ENCODE results near the gene ONECUT3.

The ONECUT3 gene

DNA sequence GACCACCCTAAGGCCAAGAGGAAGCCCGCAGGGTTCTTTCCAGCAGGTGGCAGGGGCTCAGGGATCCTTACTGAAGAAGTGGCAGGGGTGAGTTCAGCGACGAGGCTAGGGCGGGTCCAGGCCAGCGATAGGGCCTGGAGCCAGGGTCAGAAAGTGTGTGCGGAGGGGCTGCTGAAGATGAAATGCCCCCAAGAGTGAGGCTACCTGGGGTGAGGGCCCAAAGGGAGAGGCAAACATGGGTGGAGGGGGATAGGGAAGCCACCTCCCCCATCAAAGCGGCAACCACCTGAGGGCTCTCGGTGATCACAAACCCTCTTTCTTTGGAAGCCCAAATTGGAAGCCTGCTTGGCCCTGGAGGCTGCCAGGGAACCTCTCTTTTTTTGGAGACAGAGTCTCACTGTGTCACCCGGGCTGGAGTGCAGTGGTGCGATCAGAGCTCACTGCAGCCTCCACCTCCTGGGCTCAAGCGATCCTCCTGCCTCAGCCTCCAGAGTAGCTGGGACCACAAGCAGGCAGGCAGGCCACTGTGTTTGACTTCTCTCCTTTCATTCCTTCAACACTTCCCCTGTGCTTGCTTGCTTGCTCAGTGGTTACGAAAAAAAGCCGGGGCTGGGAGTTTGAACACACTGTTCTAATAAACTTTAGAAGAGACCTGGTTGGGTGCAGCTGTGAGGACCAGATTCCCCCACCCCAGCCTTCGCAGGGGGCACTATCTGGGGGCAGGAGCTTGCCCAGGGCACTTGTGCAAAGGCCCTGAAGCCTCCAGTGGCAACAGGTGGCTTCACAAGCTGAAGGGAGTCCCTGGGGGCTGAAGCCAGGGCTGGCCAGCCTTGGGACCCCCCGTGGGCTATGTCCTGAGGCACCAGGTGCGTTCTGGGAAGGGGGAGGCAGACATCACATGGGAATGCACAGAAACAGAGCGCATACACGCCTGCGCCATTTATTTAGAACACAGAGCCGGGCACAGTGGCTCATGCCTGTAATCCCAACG, 60.2 kb downstream of the ONECUT3 start:
- DNase-seq (ENCODE audit: low read depth in 3 of 3, low spot score in 1 of 3): no peak

DNA sequence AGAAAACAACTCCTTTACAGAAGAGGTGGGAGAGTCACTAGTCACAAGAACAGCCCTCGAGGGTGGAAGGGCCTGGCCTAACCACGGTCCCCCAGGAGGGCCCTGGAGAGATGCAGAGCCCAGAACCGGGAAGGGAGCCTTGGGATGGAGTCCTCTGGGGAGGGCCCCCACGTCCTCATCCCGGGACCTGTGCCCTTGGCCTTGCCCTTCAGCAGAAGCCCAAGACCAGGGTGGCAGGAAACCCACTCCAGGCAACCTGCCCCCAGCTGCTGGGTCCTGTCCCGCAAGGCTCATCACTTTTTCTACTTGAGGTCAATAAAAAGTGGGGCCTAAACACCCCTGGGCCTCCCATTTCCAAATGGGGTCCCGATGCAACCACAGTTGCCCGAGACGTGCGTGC, 61.1 kb downstream of the ONECUT3 start:
- no peak for DNase-seq (ENCODE audit: low read depth in 3 of 3, low spot score in 1 of 3)

DNA sequence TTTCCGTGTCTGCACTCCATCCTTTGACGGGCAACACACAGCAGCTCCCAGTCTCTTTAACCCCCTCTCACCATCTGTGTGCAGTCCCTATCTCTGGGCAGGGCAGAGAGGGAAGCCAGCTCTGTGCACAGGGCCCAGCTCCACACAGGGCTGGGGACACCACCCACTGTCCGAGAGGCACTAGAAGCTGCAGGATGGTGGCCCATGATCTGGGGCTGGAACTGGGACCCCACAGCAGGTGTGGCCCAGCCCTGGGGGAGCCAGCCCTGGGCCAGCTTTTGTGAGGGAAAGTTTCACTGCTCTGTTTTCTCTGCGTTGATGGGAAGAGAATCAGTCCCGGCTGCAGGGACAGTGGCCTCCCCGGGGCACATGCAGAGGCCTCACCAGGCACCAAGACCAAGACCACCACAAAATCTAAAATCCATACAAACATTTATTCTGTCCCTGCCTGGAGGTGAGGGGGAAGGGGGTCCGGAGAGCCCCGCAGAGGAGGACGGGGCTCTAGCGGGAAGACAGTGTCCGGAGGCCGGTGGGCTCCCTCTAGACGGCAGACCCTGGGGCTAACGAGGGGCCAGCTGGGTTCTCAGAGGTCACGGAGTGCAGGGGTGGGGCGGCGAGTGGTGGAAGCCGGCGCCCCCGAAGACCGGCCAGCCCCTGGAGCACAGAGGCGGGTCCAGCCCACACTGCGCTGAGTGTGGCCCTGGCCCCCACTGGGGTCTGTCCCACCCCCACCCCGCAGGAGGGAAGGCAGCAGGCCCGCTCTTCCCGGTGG, 61.7 kb downstream of the ONECUT3 start:
- DNase-seq (ENCODE audit: low read depth in 3 of 3, low spot score in 1 of 3): no peak

GRCh38 chr19:1815605-1816529, 62.6 kb downstream of the ONECUT3 start:
- DNase-seq (ENCODE audit: low read depth in 3 of 3, low spot score in 1 of 3): no peak

DNA sequence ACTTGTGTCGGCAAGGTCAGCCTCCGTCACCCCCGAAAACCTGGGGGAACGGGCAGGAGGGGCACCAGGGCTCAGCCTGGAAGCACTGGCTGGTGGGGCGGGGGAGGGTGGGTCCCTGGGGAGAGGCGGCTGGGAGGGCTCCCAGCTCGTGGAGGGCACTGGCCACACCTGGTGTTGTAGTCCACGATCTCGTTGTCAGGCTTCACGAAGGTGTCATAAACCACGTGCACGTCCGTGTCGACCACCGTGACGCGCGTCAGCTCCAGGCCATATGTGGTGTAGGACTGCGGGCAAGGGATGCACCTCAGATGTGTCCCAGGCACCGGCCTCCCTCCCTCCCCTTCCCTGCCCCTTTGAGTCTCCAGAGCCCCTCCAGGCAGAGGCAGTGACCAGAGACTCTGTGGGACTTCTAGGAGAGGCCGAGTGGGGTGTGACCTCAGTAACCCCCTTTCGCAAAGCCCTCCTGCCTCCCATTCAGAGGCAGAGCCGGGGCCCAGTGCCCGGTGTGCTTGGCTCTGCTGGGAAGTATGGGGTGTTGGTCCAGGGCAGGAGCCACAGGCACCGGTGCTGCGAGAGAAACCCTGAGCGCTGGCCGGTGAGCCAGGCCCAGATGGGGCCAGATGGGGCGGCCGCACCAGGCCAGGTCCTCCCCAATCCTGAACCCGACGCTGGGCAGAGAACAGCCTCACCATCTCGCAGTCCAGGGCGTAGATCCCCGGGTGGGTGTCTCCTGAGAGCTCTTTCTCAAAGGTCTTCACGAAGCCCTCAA, 63.4 kb downstream of the ONECUT3 start:
- no peak for DNase-seq (ENCODE audit: low read depth in 3 of 3, low spot score in 1 of 3)

DNA sequence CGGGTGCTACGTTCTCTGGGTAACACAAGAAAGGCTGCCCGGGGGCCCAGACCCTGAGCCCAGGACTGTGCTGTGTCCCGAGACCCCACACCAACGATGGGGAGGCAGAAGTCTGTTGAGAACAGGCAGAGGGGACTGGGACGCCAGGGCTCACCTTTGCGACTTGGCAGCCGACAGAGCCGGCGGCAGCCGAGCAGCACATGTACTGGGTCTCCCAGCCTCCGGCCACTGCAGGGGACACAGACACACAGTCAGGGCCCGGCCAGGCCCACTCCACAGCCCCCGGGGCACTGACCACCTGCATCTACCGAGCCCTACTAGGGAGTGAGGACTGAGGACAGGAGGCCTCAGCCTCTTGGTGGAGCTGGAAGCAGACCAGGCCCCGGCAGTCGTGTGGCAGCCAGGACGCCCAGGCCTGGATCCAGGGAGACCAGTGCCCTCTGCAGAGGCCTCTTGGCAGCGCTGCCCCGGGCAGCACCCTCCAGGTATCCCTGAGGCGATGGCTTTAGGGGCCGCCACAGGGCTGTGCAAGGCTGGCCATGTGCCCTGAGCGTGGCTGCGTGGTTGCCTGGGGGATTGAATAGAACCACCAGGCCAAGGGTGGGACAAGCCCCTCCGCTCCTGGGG, 64.4 kb downstream of the ONECUT3 start:
- DNase-seq (ENCODE audit: low read depth in 3 of 3, low spot score in 1 of 3): no peak

- no peak for DNase-seq (ENCODE audit: low read depth in 3 of 3, low spot score in 1 of 3)
Observed at GRCh38 chr19:1818549-1819195, 65.4 kb downstream of the ONECUT3 start.

DNA sequence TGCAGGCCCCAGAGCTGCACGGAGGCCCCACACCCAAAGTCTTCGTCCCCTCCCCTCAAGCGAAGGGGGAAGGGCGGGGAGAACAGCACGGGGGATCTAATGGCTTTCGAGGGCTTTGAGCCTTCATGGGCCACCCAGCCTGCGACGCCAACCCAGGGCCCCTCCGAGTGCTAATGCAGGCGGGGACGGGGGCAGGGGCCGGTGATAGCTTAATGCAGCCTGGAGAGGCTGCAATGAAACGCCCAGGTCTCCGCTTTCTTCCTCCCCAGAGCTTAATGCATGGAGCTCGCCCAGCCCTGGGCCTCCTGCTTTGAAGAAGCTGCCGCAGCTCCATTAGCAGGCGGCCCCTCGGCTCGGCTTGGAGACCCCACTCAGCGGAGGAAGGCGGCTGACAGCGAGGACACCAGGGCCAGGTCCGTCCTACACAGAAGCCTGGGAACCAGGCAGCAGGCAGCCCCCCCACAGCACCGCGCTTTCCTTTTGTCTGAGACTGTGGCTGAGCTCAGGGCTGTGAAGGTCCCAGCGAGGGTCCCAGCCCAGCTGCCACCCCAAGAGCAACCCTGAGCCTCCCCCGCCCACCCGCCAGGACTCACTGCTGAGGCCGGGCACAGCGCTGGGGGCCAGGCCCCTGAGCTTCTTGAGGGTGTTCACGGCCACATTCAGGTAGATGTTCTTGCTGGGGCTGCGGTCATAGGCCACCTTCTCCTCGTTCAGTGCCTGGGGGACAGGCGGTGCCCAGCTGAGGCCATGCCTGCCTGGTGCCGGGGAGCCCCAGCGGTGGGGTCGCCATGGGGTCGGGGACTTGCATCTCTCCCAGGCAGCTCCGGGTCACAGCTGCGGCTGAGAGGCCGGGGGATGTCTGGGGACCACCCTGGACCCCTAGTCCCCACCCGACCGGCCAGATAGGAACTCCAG, 66.3 kb downstream of the ONECUT3 start:
- no peak for DNase-seq (ENCODE audit: low read depth in 3 of 3, low spot score in 1 of 3)

GRCh38 chr19:1822210-1822609, 68.9 kb downstream of the ONECUT3 start:
- DNase-seq (ENCODE audit: low read depth in 3 of 3, low spot score in 1 of 3): no peak

- DNase-seq (ENCODE audit: low read depth in 3 of 3, low spot score in 1 of 3): no peak
Observed at GRCh38 chr19:1823020-1823419, 69.7 kb downstream of the ONECUT3 start.

DNA sequence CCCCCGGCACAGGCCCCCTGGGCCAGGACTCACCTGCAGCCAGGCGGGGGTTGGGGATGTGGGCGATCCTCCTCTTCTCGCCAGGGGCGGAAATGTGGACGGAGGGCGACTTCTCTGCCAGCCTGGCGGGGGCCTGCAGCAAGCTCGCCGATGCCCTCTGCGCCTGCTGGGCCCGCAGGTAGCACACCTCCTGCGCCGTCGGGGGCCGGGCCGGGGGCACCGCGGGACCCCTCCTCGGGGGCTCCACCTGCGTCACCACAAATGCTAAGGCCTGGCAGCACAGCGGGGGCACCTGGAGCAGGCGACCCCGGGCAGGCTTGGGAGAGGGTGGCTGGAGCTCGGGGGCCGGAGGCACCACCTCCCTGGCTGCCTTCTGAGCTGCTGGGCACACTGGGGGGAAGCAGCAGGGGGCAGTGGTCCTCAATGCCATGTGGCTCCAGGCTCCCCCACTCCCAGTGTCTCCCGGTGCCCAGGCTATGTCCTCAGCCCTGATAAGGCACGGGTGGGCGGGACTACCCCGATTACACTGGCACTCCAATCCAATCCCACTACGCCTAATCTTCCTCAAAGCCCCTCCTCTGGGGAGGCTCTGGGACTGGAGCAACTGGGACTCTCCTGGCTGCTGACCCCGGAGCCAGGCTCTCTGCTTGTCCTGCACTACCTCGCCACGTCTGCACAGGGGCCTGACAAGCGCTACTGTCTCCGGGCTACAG, 70.4 kb downstream of the ONECUT3 start:
- DNase-seq (ENCODE audit: low read depth in 3 of 3, low spot score in 1 of 3): no peak

GRCh38 chr19:1824252-1824622, 70.9 kb downstream of the ONECUT3 start:
- DNase-seq (ENCODE audit: low read depth in 3 of 3, low spot score in 1 of 3): no peak

DNA sequence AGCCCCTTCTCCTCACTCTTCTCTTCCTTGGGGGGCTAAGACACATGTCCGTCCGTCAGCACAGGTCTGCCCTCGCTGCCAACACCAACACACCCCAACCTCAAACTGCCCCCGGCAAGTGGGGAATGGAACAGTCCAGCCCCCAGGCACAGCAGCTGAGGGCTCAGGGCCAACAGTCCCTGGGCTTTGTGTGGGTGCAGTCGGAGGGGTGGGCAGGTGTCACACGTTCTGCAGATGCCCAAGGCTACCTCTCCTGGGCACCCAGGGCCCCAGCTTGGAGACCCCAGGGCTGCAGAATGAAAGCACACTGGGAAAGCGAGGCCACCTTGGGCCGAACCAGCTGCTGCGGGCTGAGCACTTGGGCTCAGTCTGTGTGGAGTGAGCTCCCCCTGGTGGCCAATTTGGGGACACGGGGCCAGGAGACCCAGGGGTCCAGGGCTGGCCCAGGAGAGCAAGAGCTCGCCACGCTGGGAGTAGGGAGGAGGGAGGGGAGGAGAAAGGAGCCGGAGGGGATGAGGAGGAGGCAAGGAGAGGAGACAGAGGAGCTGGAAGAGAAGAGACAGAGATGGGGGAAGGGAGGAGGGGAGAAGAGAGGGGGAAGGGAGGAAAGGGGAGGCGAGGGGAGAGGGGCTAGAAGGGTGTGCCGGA, 72.7 kb downstream of the ONECUT3 start:
- DNase-seq (ENCODE audit: low read depth in 3 of 3, low spot score in 1 of 3): peak; percentile 52 to 67 (median 62)

GRCh38 chr19:1826557-1827521, 73.5 kb downstream of the ONECUT3 start:
- no peak for DNase-seq (ENCODE audit: low read depth in 3 of 3, low spot score in 1 of 3)

DNA sequence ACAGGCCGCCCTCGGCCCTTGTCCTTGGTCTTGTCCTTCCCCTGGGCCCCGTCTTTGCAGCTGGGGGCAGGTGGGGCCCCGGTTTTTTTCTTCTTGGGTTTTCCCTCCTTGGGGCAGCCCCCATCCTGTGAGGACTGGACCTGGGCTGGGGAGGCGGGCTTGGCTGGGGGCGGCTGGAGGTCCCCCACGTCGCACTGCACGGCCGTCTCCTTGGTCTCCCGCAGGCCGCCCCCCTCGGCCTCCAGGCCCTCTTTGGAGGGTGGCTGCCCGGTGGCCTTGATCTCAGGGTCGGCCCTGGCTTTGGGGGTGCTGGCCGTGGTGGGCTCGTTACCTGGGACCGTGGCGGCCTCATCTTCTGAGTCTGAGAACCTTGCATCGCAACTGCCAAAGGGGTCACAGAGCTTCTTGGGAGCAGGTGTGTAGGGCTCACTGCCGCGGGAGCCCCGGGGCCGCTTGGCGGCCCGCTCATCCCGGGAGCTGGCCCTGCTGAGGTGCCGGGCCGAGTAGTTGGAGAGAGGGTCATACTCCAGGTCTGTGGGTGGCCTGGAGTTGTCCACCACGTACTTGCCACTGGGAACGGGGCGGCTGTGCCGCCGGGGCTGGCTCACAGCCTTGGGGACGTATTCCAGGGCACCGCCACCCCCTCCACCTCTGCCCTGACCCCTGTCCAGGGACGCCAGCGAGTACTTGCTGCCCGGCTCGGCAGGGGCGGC, 74.4 kb downstream of the ONECUT3 start:
- no peak for DNase-seq (ENCODE audit: low read depth in 3 of 3, low spot score in 1 of 3)

All from stimulated activated CD4-positive, alpha-beta T cell treated with anti-CD3 and anti-CD28 coated beads, TNF-alpha, amount 100 ng/mL, for 1 hour (primary cell).